H9 (cell line): ENCODE results near the gene SNRNP25. TPM values are rescaled to one million over a fixed set of nuclear protein-coding genes. Genes with fewer than 3 reads are reported as not detected.

Source experiments
- DNase-seq: peaks from one replicate; pipeline ENCODE4 v3.0.0-alpha.2; 2017
- H2AFZ ChIP-seq: one replicate; pipeline ENCODE4 v1.6.1; 2013; ENCODE audit warnings: mild to moderate bottlenecking, low read length, control low read depth, moderate library complexity
- H2AK5ac ChIP-seq: 2 replicates; pipeline ENCODE4 v1.6.1; 2013; ENCODE audit warnings: low read length, control low read depth, mixed read lengths; ENCODE audit not compliant: insufficient read length
- H2BK120ac ChIP-seq: one replicate; pipeline ENCODE4 v1.6.1; 2013; ENCODE audit warnings: low read depth, mild to moderate bottlenecking, low read length, control low read depth, inconsistent platforms; ENCODE audit not compliant: poor library complexity, severe bottlenecking
- H2BK12ac ChIP-seq: 2 replicates; pipeline ENCODE4 v1.6.1; 2013; ENCODE audit warnings: low read length, control low read depth, mixed read lengths, low read depth; ENCODE audit not compliant: insufficient read length
- H2BK15ac ChIP-seq: 2 replicates; pipeline ENCODE4 v1.6.1; 2013; ENCODE audit warnings: low read depth, low read length, control low read depth
- H2BK20ac ChIP-seq: one replicate; pipeline ENCODE4 v1.6.1; 2013; ENCODE audit warnings: low read depth, mild to moderate bottlenecking, low read length, control low read depth, inconsistent platforms; ENCODE audit not compliant: poor library complexity, severe bottlenecking
- H2BK5ac ChIP-seq: 2 replicates; pipeline ENCODE4 v1.6.1; 2013; ENCODE audit warnings: low read length, control low read depth, mixed read lengths; ENCODE audit not compliant: insufficient read length
- H3K14ac ChIP-seq: 2 replicates; pipeline ENCODE4 v1.6.1; 2013; ENCODE audit warnings: low read length, control low read depth; ENCODE audit not compliant: insufficient read depth
- H3K18ac ChIP-seq: 2 replicates; pipeline ENCODE4 v1.6.1; 2013; ENCODE audit warnings: low read depth, mild to moderate bottlenecking, mixed read lengths, low read length, control low read depth; ENCODE audit not compliant: insufficient read length
- H3K23ac ChIP-seq: 2 replicates; pipeline ENCODE4 v1.6.1; 2013; ENCODE audit warnings: low read length, control low read depth, mixed read lengths, low read depth; ENCODE audit not compliant: insufficient read length
- H3K23me2 ChIP-seq: 2 replicates; pipeline ENCODE4 v1.6.1; 2013; ENCODE audit warnings: low read depth, mild to moderate bottlenecking, mixed read lengths, low read length, control low read depth; ENCODE audit not compliant: insufficient read length, poor library complexity, severe bottlenecking
- H3K27ac ChIP-seq: 2 replicates; pipeline ENCODE4 v1.5.1; 2013; ENCODE audit warnings: low read length, control low read depth, mixed read lengths, low read depth; ENCODE audit not compliant: insufficient read length
- H3K27me3 ChIP-seq: 2 replicates; pipeline ENCODE4 v1.6.1; 2013; ENCODE audit warnings: low read length, control low read depth, inconsistent platforms; ENCODE audit not compliant: insufficient read depth
- H3K4ac ChIP-seq: 2 replicates; pipeline ENCODE4 v1.6.1; 2013; ENCODE audit warnings: low read depth, mild to moderate bottlenecking, control low read depth, inconsistent platforms, low read length, moderate library complexity
- H3K4me1 ChIP-seq: 2 replicates; pipeline ENCODE4 v1.6.1; 2013; ENCODE audit warnings: low read length, control low read depth, inconsistent platforms; ENCODE audit not compliant: insufficient read depth
- H3K4me2 ChIP-seq: 2 replicates; pipeline ENCODE4 v1.6.1; 2013; ENCODE audit warnings: low read length, control low read depth, mixed read lengths; ENCODE audit not compliant: insufficient read length, insufficient read depth
- H3K56ac ChIP-seq: 2 replicates; pipeline ENCODE4 v1.6.1; 2013; ENCODE audit warnings: low read depth, mild to moderate bottlenecking, mixed read lengths, low read length, control low read depth; ENCODE audit not compliant: insufficient read length
- H3K79me1 ChIP-seq: 2 replicates; pipeline ENCODE4 v1.6.1; 2013; ENCODE audit warnings: low read depth, mild to moderate bottlenecking, moderate library complexity, low read length, control low read depth, inconsistent platforms; ENCODE audit not compliant: insufficient read depth, poor library complexity, severe bottlenecking
- H3K79me2 ChIP-seq: 2 replicates; pipeline ENCODE4 v1.6.1; 2013; ENCODE audit warnings: low read length, control low read depth, inconsistent platforms; ENCODE audit not compliant: insufficient read depth
- H3K9ac ChIP-seq: 2 replicates; pipeline ENCODE4 v1.6.1; 2013; ENCODE audit warnings: low read length, control low read depth, mixed read lengths; ENCODE audit not compliant: insufficient read length; ENCODE audit errors: extremely low read depth
- H3K9me3 ChIP-seq: one replicate; pipeline ENCODE4 v1.6.1; 2013; ENCODE audit warnings: low read depth, low read length, inconsistent platforms; ENCODE audit not compliant: control insufficient read depth
- H3T11ph ChIP-seq: one replicate; pipeline ENCODE4 v1.6.1; 2013; ENCODE audit warnings: mild to moderate bottlenecking, low read length, control low read depth, inconsistent platforms
- H4K20me1 ChIP-seq: one replicate; pipeline ENCODE4 v1.6.1; 2013; ENCODE audit not compliant: control insufficient read depth, insufficient read length, insufficient read depth
- H4K5ac ChIP-seq: 2 replicates; pipeline ENCODE4 v1.6.1; 2013; ENCODE audit warnings: low read depth, mild to moderate bottlenecking, mixed read lengths, low read length, control low read depth; ENCODE audit not compliant: insufficient read length
- H4K8ac ChIP-seq: replicated peaks from 2 replicates; pipeline ENCODE4 v1.6.1; 2013; ENCODE audit warnings: low read length, control low read depth, mixed read lengths, low read depth; ENCODE audit not compliant: insufficient read length
- H4K91ac ChIP-seq: 2 replicates; pipeline ENCODE4 v1.6.1; 2013; ENCODE audit warnings: low read depth, mild to moderate bottlenecking, moderate library complexity, mixed read lengths, low read length, control low read depth; ENCODE audit not compliant: insufficient read length
- H3K27ac Mint-ChIP-seq, 3 experiments: 2 replicates in 2 of 3; 3 replicates in 1 of 3; pipeline ENCODE4 v1.8.0; 2020 to 2021; ENCODE audit warnings: mixed read lengths in 3 of 3, mild to moderate bottlenecking in 1 of 3, moderate library complexity in 1 of 3
- H3K27me3 Mint-ChIP-seq: 2 replicates; pipeline ENCODE4 v1.8.0; 2021; ENCODE audit warnings: low read depth, mild to moderate bottlenecking, moderate library complexity, mixed read lengths
- H3K36me3 Mint-ChIP-seq, 3 experiments: 2 replicates in 2 of 3; 3 replicates in 1 of 3; pipeline ENCODE4 v1.8.0; 2020 to 2021; ENCODE audit warnings: low read depth in 3 of 3, mixed read lengths in 3 of 3; ENCODE audit not compliant: insufficient read depth in 1 of 3
- H3K4me1 Mint-ChIP-seq, 2 experiments: 2 replicates each; pipeline ENCODE4 v1.8.0; 2020; ENCODE audit warnings: mixed read lengths in 2 of 2
- H3K4me3 Mint-ChIP-seq, 2 experiments: 2 replicates in 1 of 2; 3 replicates in 1 of 2; pipeline ENCODE4 v1.8.0; 2020 to 2021; ENCODE audit warnings: mild to moderate bottlenecking in 2 of 2, mixed read lengths in 2 of 2, moderate library complexity in 1 of 2
- H3K9me3 Mint-ChIP-seq, 2 experiments: 2 replicates in 1 of 2; 3 replicates in 1 of 2; pipeline ENCODE4 v1.8.0; 2020; ENCODE audit warnings: mild to moderate bottlenecking in 2 of 2, mixed read lengths in 2 of 2, moderate library complexity in 1 of 2
- CTCF ChIP-seq: fragments of 200-600 bp; sonication (generic); conservative IDR thresholded peaks from 3 replicates; pipeline ENCODE4 v1.8.0; 2021; ENCODE audit warnings: antibody characterized with exemption, mild to moderate bottlenecking
- WGBS: extraction: QIAGEN DNeasy Blood & Tissue Kit; methylation state at CpG from one replicate; pipeline ENCODE4 v1.1.7; 2013; ENCODE audit warnings: missing lambda C conversion rate, low lambda C conversion rate, mixed read lengths; ENCODE audit not compliant: insufficient read length; ENCODE audit errors: extremely low coverage; 5-methylcytosine and 5-hydroxymethylcytosine counted together
- total RNA-seq: library from RNA; stranded (reverse); gene quantifications from 2 replicates; pipeline ENCODE4 v1.2.1, GENCODE V29; 2021

The SNRNP25 gene
- total RNA-seq, 1 experiment from 2014 or later = 78.5 TPM

GRCh38 chr16:79151-80054 lies 25.8 kb downstream of the SNRNP25 start:
- H3K27ac Mint-ChIP-seq = no peak overlapping the region
- no peaks in the 10 kb centered on the region; the same call in 1 of the 2 replicates for H3K27me3 Mint-ChIP-seq
- no peak overlapping the region for H4K8ac ChIP-seq
- H2BK20ac ChIP-seq = no peak overlapping the region
- H2BK15ac ChIP-seq = no peak overlapping the region
- no peaks in the 10 kb centered on the region for H3K9me3 Mint-ChIP-seq
- H2AK5ac ChIP-seq = no peak overlapping the region
- H2BK120ac ChIP-seq = no peak overlapping the region
- DNase-seq = no peak
- H4K91ac ChIP-seq = no peak overlapping the region
- no peak overlapping the region for H3K56ac ChIP-seq
- no peak overlapping the region for H3K9ac ChIP-seq
- H3K27ac ChIP-seq = no peak overlapping the region
- peaks cover 8% of the 10 kb centered on the region for H3K23me2 ChIP-seq
- H3K36me3 Mint-ChIP-seq = peaks cover 4 to 23% (median 19%) of the 10 kb centered on the region in 3 experiments
- no peaks in the 10 kb centered on the region for H3K79me2 ChIP-seq
- no peak overlapping the region for H3K23ac ChIP-seq
- H4K20me1 ChIP-seq = peaks cover 6% of the 10 kb centered on the region
- WGBS = no CpG with 5 or more reads among the region's 32 CpGs
- no peaks in the 10 kb centered on the region for H3K9me3 ChIP-seq
- peak overlapping the region; percentile 71 for H3K4me2 ChIP-seq
- no peak overlapping the region for H3K4ac ChIP-seq
- peak overlapping the region; percentile 78 to 89 for H3K4me3 Mint-ChIP-seq
- no peaks in the 10 kb centered on the region for H3K79me1 ChIP-seq
- no peak overlapping the region for H3K18ac ChIP-seq
- H3K4me1 ChIP-seq = peaks cover 3% of the 10 kb centered on the region; the same call in 1 of the 2 replicates
- no peak for TF ChIP-seq CTCF
- no peak overlapping the region for H2BK12ac ChIP-seq
- no peak overlapping the region for H3K14ac ChIP-seq
- no peak overlapping the region for H3T11ph ChIP-seq
- H4K5ac ChIP-seq = no peak overlapping the region
- peaks cover 28 to 42% of the 10 kb centered on the region in 2 experiments for H3K4me1 Mint-ChIP-seq
- H3K27me3 ChIP-seq = no peaks in the 10 kb centered on the region
- no peak overlapping the region for H2BK5ac ChIP-seq
- H2AFZ ChIP-seq = no peak overlapping the region
